Endothelial cell (in vitro differentiated cells): ENCODE data around the gene FDPS. TPM values are rescaled to one million over a fixed set of nuclear protein-coding genes. Genes with fewer than 3 reads are reported as not detected.

ENCODE experiments used
- DNase-seq: peaks from one replicate; pipeline ENCODE4 v3.0.0; 2021; ENCODE audit warnings: low spot score
- H3K27ac Mint-ChIP-seq: one replicate; pipeline ENCODE4 v1.8.0; 2021; ENCODE audit warnings: mixed read lengths, inconsistent platforms; ENCODE audit not compliant: unreplicated experiment
- H3K27me3 Mint-ChIP-seq: one replicate; pipeline ENCODE4 v1.8.0; 2021; ENCODE audit warnings: mild to moderate bottlenecking, moderate library complexity, mixed read lengths, inconsistent platforms; ENCODE audit not compliant: unreplicated experiment
- H3K36me3 Mint-ChIP-seq: one replicate; pipeline ENCODE4 v1.8.0; 2021; ENCODE audit warnings: mild to moderate bottlenecking, low read depth, mixed read lengths, inconsistent platforms; ENCODE audit not compliant: unreplicated experiment
- H3K4me1 Mint-ChIP-seq: one replicate; pipeline ENCODE4 v1.8.0; 2021; ENCODE audit warnings: mild to moderate bottlenecking, mixed read lengths, inconsistent platforms; ENCODE audit not compliant: unreplicated experiment
- H3K4me3 Mint-ChIP-seq: one replicate; pipeline ENCODE4 v1.8.0; 2021; ENCODE audit warnings: mild to moderate bottlenecking, mixed read lengths, inconsistent platforms; ENCODE audit not compliant: unreplicated experiment
- H3K9me3 Mint-ChIP-seq: one replicate; pipeline ENCODE4 v1.8.0; 2021; ENCODE audit warnings: mixed read lengths, inconsistent platforms; ENCODE audit not compliant: unreplicated experiment
- total RNA-seq: library from RNA; stranded (reverse); fragmentation: NEBNext Ultra II Directional; extraction: Animal tissue kit (Norgen Biotek cat#: 25700); gene quantifications from one replicate; pipeline ENCODE4 v1.2.1, GENCODE V29; 2021; ENCODE audit not compliant: unreplicated experiment
- TF ChIP-seq, protein P1 (sequence below): fragments of 200-600 bp; sonication (generic); IDR thresholded peaks from one replicate; pipeline ENCODE4 v1.5.0; 2021; ENCODE audit warnings: antibody characterized with exemption; ENCODE audit not compliant: unreplicated experiment

FDPS gene
- total RNA-seq, 1 donor from 2014 or later = 540 TPM

DNA sequence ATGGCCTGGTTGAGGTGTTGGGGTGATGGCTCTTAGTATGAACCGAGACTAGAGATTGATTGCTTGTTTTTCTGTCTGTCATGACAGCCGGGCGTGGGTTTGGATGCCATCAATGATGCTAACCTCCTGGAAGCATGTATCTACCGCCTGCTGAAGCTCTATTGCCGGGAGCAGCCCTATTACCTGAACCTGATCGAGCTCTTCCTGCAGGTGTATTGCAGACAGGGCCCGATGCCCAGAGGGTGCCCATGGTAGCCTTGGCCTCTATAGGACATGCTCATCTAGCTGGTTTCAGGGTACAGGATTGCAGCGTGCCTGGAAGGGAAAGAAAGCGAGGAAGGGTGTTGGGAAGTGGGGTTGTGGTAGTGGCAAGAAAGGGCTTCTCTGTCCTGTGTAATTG is 9.4 kb downstream of the FDPS start:
- Mint-ChIP-seq H3K4me1 (peaks cover 47% of the 10 kb centered on the region), H3K27me3 (peaks cover 6% of the 10 kb centered on the region), H3K4me3 (peak overlapping the region; percentile 67), H3K36me3 (peaks cover 33% of the 10 kb centered on the region), H3K27ac (no peak overlapping the region), H3K9me3 (no peaks in the 10 kb centered on the region)
- no peak for DNase-seq
- TF ChIP-seq, protein P1, sequence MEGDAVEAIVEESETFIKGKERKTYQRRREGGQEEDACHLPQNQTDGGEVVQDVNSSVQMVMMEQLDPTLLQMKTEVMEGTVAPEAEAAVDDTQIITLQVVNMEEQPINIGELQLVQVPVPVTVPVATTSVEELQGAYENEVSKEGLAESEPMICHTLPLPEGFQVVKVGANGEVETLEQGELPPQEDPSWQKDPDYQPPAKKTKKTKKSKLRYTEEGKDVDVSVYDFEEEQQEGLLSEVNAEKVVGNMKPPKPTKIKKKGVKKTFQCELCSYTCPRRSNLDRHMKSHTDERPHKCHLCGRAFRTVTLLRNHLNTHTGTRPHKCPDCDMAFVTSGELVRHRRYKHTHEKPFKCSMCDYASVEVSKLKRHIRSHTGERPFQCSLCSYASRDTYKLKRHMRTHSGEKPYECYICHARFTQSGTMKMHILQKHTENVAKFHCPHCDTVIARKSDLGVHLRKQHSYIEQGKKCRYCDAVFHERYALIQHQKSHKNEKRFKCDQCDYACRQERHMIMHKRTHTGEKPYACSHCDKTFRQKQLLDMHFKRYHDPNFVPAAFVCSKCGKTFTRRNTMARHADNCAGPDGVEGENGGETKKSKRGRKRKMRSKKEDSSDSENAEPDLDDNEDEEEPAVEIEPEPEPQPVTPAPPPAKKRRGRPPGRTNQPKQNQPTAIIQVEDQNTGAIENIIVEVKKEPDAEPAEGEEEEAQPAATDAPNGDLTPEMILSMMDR = no peak

GRCh38 chr1:155319536-155319935 is 10.9 kb downstream of the FDPS start:
- H3K27me3 Mint-ChIP-seq = peaks cover 6% of the 10 kb centered on the region
- peaks cover 41% of the 10 kb centered on the region for H3K4me1 Mint-ChIP-seq
- peak overlapping the region; percentile 40 for H3K27ac Mint-ChIP-seq
- no peaks in the 10 kb centered on the region for H3K9me3 Mint-ChIP-seq
- peak overlapping the region; percentile 88 for H3K4me3 Mint-ChIP-seq
- peaks cover 27% of the 10 kb centered on the region for H3K36me3 Mint-ChIP-seq
- DNase-seq = no peak
- TF ChIP-seq, protein P1 = no peak

DNA sequence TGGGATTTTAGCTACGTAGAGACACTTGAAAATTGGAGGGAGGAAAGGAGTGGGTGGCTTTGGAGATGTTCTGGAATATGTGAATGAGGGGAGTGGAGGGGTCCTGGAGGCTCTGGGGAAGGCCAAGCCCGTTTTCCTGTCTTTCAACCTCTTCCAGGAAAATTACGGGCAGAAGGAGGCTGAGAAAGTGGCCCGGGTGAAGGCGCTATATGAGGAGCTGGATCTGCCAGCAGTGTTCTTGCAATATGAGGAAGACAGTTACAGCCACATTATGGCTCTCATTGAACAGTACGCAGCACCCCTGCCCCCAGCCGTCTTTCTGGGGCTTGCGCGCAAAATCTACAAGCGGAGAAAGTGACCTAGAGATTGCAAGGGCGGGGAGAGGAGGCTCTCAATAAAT is 11.6 kb downstream of the FDPS start:
- TF ChIP-seq, protein P1 = no peak
- H3K4me1 Mint-ChIP-seq = peaks cover 41% of the 10 kb centered on the region
- H3K27ac Mint-ChIP-seq = peak overlapping the region; percentile 59
- peaks cover 6% of the 10 kb centered on the region for H3K27me3 Mint-ChIP-seq
- H3K36me3 Mint-ChIP-seq = peaks cover 23% of the 10 kb centered on the region
- DNase-seq = no peak
- peak overlapping the region; percentile 88 for H3K4me3 Mint-ChIP-seq
- H3K9me3 Mint-ChIP-seq = no peaks in the 10 kb centered on the region

DNA sequence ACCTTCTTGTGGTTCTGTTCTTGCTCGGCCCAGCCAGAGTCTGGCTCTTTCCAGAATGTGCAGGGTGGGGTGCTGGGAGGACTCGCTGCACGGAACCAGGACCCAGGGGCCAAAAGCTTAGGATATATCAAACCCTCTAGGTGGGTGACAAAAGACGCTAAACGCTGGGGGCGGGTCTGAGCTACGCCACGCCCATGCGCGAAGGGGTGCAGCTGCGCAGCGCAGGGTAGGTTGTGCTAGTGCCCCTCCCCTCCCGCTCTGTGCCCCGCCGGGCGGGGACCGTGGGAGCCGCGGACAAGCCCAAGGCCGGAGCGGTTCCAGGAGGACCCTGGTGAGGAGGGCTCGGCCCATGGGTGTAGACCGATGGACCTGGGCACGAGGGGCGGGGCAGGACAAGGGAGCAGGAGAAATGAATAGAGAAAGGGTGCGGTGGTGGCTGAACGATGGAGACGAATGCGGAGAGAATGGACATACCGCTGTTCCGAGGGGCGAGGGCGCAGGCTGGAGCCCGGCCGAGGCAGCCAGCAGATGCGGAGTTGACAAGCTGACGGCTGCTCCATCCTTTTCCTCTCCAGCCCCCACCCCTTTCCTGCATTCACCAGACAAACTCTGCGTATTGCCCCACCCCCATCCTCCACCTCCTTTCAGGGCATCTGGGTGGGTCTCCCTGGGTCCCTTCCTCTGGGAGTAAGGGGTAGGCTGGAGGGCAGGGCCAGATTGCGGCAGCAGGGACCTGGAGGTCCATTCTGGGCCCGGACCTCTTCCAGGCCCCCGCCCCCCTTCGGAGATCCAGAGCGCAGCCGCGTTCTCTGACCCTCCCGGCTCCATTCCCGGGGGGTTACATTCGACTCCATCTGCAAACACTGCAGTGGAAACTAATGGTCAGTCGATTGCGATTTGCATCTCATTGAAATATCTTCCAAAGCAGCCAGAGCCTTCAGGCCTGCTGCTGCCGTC is 12.3 kb downstream of the FDPS start, which contains the start of gene RUSC1:
TSS of gene RUSC1 (plus strand) at position 234 of the 957 bp plus-strand sequence. CDS start 880 bp downstream, outside the sequence.
- peak within 1 kb of the TSS; percentile 82 for H3K27ac Mint-ChIP-seq

More for the DNA sequence above, 12.3 kb downstream of the FDPS start, which contains the start of gene RUSC1:
- H3K4me3 Mint-ChIP-seq = peak within 1 kb of the TSS; percentile 88
- peak; percentile 63 for DNase-seq
- peaks cover 46% of the 10 kb centered on the region for H3K4me1 Mint-ChIP-seq
- H3K9me3 Mint-ChIP-seq = no peaks in the 10 kb centered on the region
- TF ChIP-seq, protein P1 = no peak
- peaks cover 7% of the 10 kb centered on the region for H3K27me3 Mint-ChIP-seq
- peaks cover 29% of the 10 kb centered on the region for H3K36me3 Mint-ChIP-seq
